IPS-NIHi7 (cell line): ENCODE results near the gene NDFIP2.
A peak's percentile ranks its signal among the peaks of the same experiment; 100 is the strongest.

Experiments used
- DNase-seq: peaks from one replicate; pipeline ENCODE4 v3.0.0; 2012; ENCODE audit warnings: mixed read lengths; ENCODE audit errors: extremely low spot score

The NDFIP2 gene

GRCh38 chr13:79459906-79460305, 21.0 kb upstream of the NDFIP2 start:
- DNase-seq, result no peak

- no peak for DNase-seq
Measured at GRCh38 chr13:79462895-79463294, 18.1 kb upstream of the NDFIP2 start.

- DNase-seq, result no peak
Measured at GRCh38 chr13:79463604-79464003, 17.4 kb upstream of the NDFIP2 start.

GRCh38 chr13:79466872-79467271, 14.1 kb upstream of the NDFIP2 start:
- DNase-seq, result no peak

- no peak for DNase-seq
Measured at GRCh38 chr13:79468402-79468801, 12.6 kb upstream of the NDFIP2 start.

GRCh38 chr13:79468819-79469218, 12.1 kb upstream of the NDFIP2 start:
- no peak for DNase-seq

GRCh38 chr13:79469608-79470007, 11.3 kb upstream of the NDFIP2 start:
- DNase-seq, result no peak

- no peak for DNase-seq
Measured at GRCh38 chr13:79470666-79471065, 10.3 kb upstream of the NDFIP2 start.

- DNase-seq, result no peak
Measured at GRCh38 chr13:79475569-79475968, 5.4 kb upstream of the NDFIP2 start.

GRCh38 chr13:79477968-79478367, 3.0 kb upstream of the NDFIP2 start:
- peak; percentile 14 for DNase-seq

- DNase-seq, result no peak
Measured at GRCh38 chr13:79479882-79480281, 1.1 kb upstream of the NDFIP2 start.

GRCh38 chr13:79481685-79482052, 714 bp downstream of the NDFIP2 start:
- no peak for DNase-seq

GRCh38 chr13:79482281-79482970, 1.5 kb downstream of the NDFIP2 start:
- DNase-seq, result no peak

- no peak for DNase-seq
Measured at GRCh38 chr13:79483086-79483706, 2.2 kb downstream of the NDFIP2 start.

GRCh38 chr13:79485014-79485811, 4.3 kb downstream of the NDFIP2 start:
- no peak for DNase-seq

GRCh38 chr13:79486433-79487188, 5.7 kb downstream of the NDFIP2 start:
- DNase-seq, result no peak

- no peak for DNase-seq
Measured at GRCh38 chr13:79490326-79490725, 9.4 kb downstream of the NDFIP2 start.

GRCh38 chr13:79490824-79491223, 9.9 kb downstream of the NDFIP2 start:
- no peak for DNase-seq

GRCh38 chr13:79491715-79492114, 10.8 kb downstream of the NDFIP2 start:
- DNase-seq, result no peak

GRCh38 chr13:79492313-79492798, 11.4 kb downstream of the NDFIP2 start:
- no peak for DNase-seq

GRCh38 chr13:79492918-79493594, 12.1 kb downstream of the NDFIP2 start:
- DNase-seq, result no peak
